HEK293 (cell line): ENCODE results near the gene SGIP1.

Experiments
- ATF2 ChIP-seq: fragments of 450-650 bp; formaldehyde crosslinking; IDR thresholded peaks from 2 replicates; pipeline ENCODE4 v1.5.1; 2016; ENCODE audit warnings: missing biosample characterization, missing genetic modification characterization, low read depth
- CTCF ChIP-seq: fragments of 450-650 bp; formaldehyde crosslinking; IDR thresholded peaks from 2 replicates; pipeline ENCODE4 v1.5.1; 2016; ENCODE audit warnings: missing biosample characterization, missing genetic modification characterization
- FEZF1 ChIP-seq: fragments of 450-650 bp; formaldehyde crosslinking; IDR thresholded peaks from 2 replicates; pipeline ENCODE4 v1.5.1; 2016; ENCODE audit warnings: missing biosample characterization, missing genetic modification characterization
- HOXD13 ChIP-seq: sonication (generic); formaldehyde crosslinking; IDR thresholded peaks from 2 replicates; pipeline ENCODE4 v1.8.0; 2022; ENCODE audit warnings: missing genetic modification reagents, borderline replicate concordance
- INSM2 ChIP-seq: fragments of 450-650 bp; formaldehyde crosslinking; IDR thresholded peaks from 2 replicates; pipeline ENCODE4 v1.5.1; 2016; ENCODE audit warnings: missing biosample characterization, missing genetic modification characterization
- KLF16 ChIP-seq: fragments of 450-650 bp; formaldehyde crosslinking; IDR thresholded peaks from 2 replicates; pipeline ENCODE4 v1.5.1; 2017; ENCODE audit warnings: missing biosample characterization, missing genetic modification characterization
- PBX3 ChIP-seq: sonication (generic); formaldehyde crosslinking; IDR thresholded peaks from 2 replicates; pipeline ENCODE4 v1.8.1; 2022; ENCODE audit warnings: mild to moderate bottlenecking, moderate library complexity, missing genetic modification reagents
- REST ChIP-seq: fragments of 450-650 bp; formaldehyde crosslinking; IDR thresholded peaks from 2 replicates; pipeline ENCODE4 v1.5.1; 2016; ENCODE audit warnings: missing biosample characterization, missing genetic modification characterization
- TCF7L2 ChIP-seq: IDR thresholded peaks from 2 replicates; pipeline ENCODE4 v1.6.1; 2011; ENCODE audit warnings: low read depth, mild to moderate bottlenecking, inconsistent platforms, low read length, moderate library complexity, borderline replicate concordance
- TSHZ1 ChIP-seq: fragments of 450-650 bp; formaldehyde crosslinking; IDR thresholded peaks from 2 replicates; pipeline ENCODE4 v1.5.1; 2016; ENCODE audit warnings: missing biosample characterization, missing genetic modification characterization, borderline replicate concordance
- ZBTB21 ChIP-seq: fragments of 450-650 bp; formaldehyde crosslinking; IDR thresholded peaks from 2 replicates; pipeline ENCODE4 v1.5.1; 2017; ENCODE audit warnings: missing biosample characterization, missing genetic modification characterization
- ZBTB26 ChIP-seq: fragments of 450-650 bp; formaldehyde crosslinking; optimal IDR thresholded peaks from 2 replicates; pipeline ENCODE3; 2016; ENCODE audit warnings: missing biosample characterization, mild to moderate bottlenecking, missing genetic modification characterization
- ZNF747 ChIP-seq: fragments of 450-650 bp; formaldehyde crosslinking; IDR thresholded peaks from 2 replicates; pipeline ENCODE4 v1.5.1; 2016; ENCODE audit warnings: missing biosample characterization, missing genetic modification characterization

GRCh38 chr1:66711420-66711819 lies 177.5 kb downstream of the SGIP1 start:
- TF ChIP-seq FEZF1 (no peak), CTCF (peak; percentile 36; the same call in 1 of the 2 replicates), HOXD13 (CRISPR knock-in tag) (no peak), INSM2 (tag by site-specific recombination) (no peak), ZBTB21 (tag by site-specific recombination) (no peak), ATF2 (no peak), KLF16 (no peak), TSHZ1 (tag by site-specific recombination) (no peak), ZNF747 (tag by site-specific recombination) (no peak), PBX3 (no peak), TCF7L2 (no peak), REST (tag by site-specific recombination) (no peak), ZBTB26 (tag by site-specific recombination) (no peak)
